ENCODE results near the gene NEGR1.

Gene NEGR1

DNA sequence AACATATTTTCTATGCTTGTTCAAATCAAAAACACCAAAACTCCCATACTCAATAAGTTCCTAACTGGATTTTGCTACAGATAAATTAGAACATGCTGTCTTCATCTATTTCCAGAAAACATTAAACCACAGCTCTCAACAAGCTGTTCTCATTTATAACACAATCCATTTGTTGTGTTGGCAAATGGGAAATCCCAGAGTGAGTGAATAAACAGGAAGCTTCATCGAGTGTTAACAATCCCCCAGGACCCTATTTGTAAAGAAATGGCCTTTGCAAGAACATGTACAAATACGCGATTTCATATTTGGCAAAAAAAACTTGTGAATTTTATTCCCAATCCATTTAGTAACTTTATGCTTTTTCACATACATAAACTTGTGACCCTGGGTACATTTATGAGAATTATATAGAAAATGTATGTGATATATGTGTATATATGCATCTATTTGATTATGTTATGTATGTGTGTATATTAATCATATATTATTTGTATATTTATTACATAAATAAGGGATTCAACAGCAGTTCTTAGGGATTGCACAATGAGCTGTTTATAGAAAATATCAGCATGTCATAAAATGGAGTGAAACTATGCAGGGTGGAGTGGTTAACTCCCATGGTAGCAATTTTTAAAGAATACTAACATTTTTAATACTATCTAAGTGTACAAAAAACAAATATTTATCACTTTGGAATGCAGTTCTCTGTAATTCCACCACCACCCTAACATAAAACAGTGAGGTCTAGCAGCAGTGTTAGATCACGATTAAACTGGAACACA, 160.0 kb downstream of the NEGR1 start:
- no peak for DNase-seq (ENCODE audit: low read depth, low spot score)
- TF ChIP-seq, protein P1, sequence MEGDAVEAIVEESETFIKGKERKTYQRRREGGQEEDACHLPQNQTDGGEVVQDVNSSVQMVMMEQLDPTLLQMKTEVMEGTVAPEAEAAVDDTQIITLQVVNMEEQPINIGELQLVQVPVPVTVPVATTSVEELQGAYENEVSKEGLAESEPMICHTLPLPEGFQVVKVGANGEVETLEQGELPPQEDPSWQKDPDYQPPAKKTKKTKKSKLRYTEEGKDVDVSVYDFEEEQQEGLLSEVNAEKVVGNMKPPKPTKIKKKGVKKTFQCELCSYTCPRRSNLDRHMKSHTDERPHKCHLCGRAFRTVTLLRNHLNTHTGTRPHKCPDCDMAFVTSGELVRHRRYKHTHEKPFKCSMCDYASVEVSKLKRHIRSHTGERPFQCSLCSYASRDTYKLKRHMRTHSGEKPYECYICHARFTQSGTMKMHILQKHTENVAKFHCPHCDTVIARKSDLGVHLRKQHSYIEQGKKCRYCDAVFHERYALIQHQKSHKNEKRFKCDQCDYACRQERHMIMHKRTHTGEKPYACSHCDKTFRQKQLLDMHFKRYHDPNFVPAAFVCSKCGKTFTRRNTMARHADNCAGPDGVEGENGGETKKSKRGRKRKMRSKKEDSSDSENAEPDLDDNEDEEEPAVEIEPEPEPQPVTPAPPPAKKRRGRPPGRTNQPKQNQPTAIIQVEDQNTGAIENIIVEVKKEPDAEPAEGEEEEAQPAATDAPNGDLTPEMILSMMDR (IDR thresholded peaks at IDR 0.05; ENCODE audit: low read depth, low read length), result no peak
- no peak overlapping the region for H3K4me3 ChIP-seq (ENCODE audit: low read depth, low read length)
- in situ Hi-C loops (cut with HindIII; ENCODE audit: low sequenced_read_pairs), result no loop called here

DNA sequence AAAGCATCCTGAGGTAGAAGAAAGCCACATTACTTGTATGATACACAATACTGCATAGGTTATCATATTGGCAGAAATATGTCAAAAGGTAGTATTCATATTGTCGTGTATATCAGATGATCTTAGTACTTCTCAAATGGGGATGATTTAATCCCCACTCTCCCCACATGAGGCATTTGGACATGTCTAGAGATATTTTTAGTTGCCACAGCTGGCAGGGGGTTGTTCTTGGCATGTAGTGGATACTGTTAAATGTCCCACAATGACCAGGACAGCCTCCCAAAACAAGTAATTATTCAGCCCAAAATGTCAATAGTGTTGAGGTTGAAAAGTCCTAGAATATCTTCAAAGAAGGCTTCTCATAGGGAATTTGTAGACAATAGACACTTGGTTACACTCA, 162.8 kb downstream of the NEGR1 start:
- TF ChIP-seq, protein P1 (IDR thresholded peaks at IDR 0.05; ENCODE audit: low read depth, low read length), result no peak
- H3K4me3 ChIP-seq (ENCODE audit: low read depth, low read length), result no peak overlapping the region
- no peak for DNase-seq (ENCODE audit: low read depth, low spot score)
- in situ Hi-C loops (cut with HindIII; ENCODE audit: low sequenced_read_pairs), result no loop called here

DNA sequence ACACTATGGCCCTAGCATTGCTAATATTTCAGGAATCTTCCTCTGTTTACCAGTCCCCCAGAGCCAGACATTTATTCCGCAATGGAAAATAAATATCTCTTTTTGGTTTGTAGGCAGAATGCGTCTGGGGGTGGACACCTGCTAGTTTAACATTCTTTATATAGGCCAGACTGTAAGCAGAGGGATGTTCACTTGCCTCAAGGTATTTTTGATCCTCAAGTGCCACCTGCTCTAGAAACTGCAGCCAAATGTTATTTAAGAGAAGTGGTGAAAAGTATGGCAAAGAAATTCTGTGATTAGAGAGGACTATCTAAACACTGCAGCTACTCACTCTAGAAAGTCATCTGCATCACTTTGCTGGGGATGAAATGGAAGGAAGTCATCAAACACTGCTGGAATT, 164.7 kb downstream of the NEGR1 start:
- TF ChIP-seq, protein P1 (IDR thresholded peaks at IDR 0.05; ENCODE audit: low read depth, low read length), result no peak
- in situ Hi-C loops (cut with HindIII; ENCODE audit: low sequenced_read_pairs), result no loop called here
- no peak overlapping the region for H3K4me3 ChIP-seq (ENCODE audit: low read depth, low read length)
- no peak for DNase-seq (ENCODE audit: low read depth, low spot score)

DNA sequence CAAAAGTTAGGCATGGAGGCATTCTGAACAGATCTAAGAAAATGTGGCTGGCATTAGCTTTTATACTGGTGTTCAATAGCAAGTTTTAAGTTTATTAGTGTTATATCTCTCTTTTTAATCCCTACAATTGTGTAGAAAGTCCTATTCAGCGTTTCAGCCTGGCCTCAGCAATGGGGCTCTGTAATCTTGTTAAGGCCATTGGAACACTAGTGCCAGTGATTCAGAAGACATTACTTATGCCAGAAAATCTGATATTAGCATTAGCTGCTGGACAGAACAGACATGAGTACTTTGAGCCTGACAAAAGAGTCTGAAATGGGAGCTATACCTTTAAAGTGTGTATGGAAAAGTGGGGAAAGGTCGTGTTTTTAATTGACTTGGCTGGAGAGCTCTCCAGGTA, 167.0 kb downstream of the NEGR1 start:
- TF ChIP-seq, protein P1 (IDR thresholded peaks at IDR 0.05; ENCODE audit: low read depth, low read length), result no peak
- no peak overlapping the region for H3K4me3 ChIP-seq (ENCODE audit: low read depth, low read length)
- DNase-seq (ENCODE audit: low read depth, low spot score), result no peak
- in situ Hi-C loops (cut with HindIII; ENCODE audit: low sequenced_read_pairs), result no loop called here

DNA sequence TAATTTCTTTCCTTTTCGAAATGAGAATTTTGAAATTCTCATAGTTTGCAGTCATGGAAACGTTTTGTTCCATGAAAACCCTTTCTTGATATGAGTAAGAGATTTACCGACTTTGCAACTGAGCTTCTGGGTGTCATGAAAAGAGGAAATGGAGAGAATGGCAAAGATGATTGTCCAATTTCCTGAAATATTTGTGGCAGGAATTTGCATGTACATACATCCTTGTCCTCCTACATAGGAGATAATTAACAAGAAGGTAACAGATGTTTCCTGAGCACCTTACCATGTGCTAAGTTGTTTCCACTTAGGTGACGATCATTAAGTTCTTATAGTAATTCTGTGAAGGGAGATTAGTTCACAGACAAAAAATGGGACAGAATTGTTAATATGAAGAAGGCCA, 170.7 kb downstream of the NEGR1 start:
- in situ Hi-C loops (cut with HindIII; ENCODE audit: low sequenced_read_pairs), result no loop called here

DNA sequence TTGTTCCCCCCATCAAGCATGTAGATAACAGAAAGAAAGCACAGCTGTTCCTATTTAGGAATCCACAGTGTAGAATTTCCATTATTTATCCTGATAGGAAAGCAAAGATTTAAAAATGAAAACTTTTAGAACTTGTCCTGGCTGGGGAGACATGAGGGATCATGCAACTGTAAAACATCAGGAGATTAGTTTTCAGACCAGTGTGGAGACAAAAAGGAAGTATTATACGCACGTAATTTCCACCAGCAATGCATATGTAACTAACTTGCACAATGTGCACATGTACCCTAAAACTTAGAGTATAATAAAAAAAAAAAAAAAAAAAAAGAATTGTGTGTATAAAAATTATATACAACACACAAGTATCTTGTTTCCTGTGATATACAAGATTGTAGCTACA, 172.4 kb downstream of the NEGR1 start:
- in situ Hi-C loops (cut with HindIII; ENCODE audit: low sequenced_read_pairs), result no loop called here
- TF ChIP-seq, protein P1 (IDR thresholded peaks at IDR 0.05; ENCODE audit: low read depth, low read length), result no peak
- no peak overlapping the region for H3K4me3 ChIP-seq (ENCODE audit: low read depth, low read length)
- no peak for DNase-seq (ENCODE audit: low read depth, low spot score)

More for the DNA sequence above, 170.7 kb downstream of the NEGR1 start:
- DNase-seq (ENCODE audit: low read depth, low spot score), result no peak
- H3K4me3 ChIP-seq (ENCODE audit: low read depth, low read length), result no peak overlapping the region
- TF ChIP-seq, protein P1 (IDR thresholded peaks at IDR 0.05; ENCODE audit: low read depth, low read length), result no peak
